GM18520 (cell line): ENCODE results near the gene ASPSCR1.

Experiments
- ATAC-seq: cut with Tn5 transposase; IDR thresholded peaks from one replicate; pipeline ENCODE4 v1.9.1; 2021; ENCODE audit not compliant: unreplicated experiment

The ASPSCR1 gene, protein sequence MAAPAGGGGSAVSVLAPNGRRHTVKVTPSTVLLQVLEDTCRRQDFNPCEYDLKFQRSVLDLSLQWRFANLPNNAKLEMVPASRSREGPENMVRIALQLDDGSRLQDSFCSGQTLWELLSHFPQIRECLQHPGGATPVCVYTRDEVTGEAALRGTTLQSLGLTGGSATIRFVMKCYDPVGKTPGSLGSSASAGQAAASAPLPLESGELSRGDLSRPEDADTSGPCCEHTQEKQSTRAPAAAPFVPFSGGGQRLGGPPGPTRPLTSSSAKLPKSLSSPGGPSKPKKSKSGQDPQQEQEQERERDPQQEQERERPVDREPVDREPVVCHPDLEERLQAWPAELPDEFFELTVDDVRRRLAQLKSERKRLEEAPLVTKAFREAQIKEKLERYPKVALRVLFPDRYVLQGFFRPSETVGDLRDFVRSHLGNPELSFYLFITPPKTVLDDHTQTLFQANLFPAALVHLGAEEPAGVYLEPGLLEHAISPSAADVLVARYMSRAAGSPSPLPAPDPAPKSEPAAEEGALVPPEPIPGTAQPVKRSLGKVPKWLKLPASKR

DNA sequence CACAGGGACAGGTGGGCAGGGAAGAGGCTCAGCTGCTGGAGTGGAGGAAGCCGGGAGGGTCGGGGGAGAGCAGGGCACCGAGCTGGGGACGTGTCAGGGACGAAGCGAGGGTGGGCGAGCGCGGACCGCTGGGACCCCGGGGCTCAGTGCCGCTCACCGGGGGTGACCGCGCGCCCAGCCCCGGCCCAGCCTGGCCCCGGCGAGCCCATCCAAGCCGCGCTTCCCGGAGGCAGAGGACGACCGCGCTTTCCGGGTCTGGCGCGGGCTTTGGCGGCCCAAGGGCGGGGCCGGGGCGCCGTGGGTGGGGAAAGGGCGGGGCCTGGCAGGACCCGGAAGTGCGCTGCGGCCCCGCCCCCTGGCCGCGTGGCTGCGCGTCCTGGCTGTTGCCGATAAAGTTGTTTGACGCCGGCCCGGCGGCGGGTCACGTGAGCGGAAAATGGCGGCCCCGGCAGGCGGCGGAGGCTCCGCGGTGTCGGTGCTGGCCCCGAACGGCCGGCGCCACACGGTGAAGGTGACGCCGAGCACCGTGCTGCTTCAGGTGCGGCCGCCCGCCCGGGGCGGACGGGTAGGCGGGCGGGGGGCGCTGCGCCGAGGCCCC, at the start of gene ASPSCR1:
ASPSCR1 (plus strand) TSS at position 419 of the 598 bp plus-strand sequence; CDS start at position 437, 18 bp downstream.
- ATAC-seq, result peak; percentile 73

DNA sequence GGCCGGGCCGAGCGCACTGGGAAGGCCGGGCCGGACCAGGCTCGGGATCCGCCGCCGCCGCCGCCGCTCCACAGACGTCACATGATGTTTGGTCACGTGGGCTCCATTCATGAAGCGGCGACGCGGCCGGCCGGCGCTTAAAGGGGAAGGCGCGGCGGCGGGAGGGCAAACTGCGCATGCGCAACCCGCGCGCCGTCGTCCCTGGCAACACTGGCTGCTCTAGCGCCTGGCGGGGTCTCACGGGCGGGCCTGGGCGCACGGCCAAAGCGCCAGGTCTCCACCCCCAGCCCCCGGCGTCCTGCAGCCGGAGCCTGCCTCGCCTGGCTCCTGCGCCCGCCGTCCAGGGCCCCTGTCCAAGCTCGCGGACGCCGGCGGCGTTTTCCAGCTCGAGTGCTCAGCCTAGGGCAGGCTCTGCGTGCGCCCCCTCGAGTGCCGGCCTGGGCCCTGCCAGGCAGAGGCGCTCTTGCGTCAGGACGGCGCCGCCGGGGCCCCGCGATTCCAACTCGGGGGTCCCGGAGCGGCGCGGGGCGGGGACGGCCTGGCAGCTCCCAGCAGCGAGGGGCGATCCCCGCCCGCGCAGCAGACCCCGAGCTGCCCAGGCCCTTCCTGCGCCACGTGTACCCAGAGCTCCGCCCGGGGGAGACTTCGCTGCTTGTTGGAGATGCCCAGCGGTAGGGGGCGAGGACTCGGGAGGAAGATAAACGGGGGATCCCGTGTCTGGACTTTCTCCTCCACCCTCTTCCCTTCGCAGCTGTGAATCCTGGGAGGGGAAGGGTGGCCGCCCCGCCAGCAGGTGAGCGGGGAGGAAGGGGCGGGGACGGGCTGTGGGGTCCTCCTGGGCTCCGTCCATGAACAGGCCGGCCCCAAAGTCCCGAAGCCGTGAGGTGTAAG, 49.5 kb upstream of the ASPSCR1 start, which contains the start of gene MAFG:
MAFG (minus strand) TSS at position 83 of the 891 bp plus-strand sequence. CDS start 4,550 bp downstream, outside the sequence.
- peak; percentile 67 for ATAC-seq

DNA sequence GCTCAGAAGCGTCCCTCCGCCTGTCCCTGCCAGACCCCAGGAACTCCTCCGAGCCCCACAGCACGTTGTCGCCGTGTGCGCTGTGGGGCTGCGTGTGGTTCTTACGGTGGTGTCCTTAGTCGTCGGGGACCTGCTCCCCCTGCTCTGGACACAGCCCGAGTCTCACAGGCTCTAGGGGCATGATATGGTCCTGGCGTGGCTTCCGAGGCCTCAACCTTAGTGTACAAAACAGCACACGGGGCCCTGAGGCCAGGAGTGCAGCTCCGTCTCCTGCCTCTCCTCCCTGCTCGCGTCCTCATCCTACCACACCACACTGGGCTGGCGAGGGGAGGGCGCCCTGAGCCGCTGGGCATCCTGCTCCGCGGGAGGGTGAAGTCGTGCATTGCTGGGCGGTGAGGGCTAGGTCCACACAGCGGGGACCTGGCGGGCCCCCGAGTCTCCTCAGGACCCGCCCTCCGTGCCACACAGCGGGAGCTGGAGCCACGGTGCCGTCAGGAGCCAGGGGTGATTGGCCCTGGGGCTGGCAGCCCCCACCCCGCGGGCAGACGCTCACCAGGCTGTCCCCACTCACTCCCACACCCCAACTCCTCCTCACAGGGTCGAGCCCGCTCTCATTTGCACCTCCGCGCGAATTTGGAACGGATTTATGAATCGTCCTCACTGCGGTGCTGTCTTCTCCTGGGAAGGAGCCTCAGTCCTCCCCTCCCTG, 48.7 kb upstream of the ASPSCR1 start:
- ATAC-seq, result no peak

DNA sequence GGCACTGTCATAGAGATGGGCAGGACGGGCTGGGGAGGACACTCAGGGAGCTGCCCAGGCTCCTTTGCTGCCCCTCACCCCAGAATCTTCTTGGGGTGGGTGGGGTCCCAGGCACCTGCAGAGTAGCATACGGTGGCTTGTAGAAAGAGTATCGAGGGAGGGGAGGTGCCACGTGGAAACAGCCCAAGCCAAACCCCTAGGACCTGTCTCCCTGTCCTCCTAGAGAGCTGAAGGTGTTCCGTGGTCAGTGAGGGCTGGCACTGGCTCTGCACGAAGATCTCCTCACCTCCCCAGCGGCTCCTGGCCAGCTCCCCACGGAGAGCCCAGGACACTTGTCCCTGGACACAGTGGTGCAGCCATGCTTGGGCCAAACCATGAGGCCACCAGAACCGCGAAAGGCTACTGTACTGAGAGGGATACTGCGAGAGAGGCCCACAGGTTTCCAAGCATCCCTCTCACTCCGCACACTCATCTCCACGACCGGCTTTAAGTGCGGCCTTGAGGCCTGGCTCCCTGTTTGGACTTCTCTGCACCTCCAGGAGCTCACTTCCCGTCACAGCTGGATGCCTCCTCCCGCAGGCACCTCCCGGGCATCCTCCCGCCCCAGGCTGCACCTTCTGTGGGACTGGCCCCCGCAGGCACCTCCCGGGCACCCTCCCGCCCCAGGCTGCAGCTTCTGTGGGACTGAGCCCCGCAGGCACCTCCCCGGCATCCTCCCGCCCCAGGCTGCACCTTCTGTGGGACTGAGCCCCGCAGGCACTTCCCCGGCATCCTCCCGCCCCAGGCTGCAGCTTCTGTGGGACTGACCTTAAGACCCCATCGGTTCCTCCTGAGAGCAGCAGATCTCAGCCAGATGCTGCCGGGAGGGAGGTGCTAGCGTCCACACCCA, 47.9 kb upstream of the ASPSCR1 start:
- ATAC-seq, result no peak

DNA sequence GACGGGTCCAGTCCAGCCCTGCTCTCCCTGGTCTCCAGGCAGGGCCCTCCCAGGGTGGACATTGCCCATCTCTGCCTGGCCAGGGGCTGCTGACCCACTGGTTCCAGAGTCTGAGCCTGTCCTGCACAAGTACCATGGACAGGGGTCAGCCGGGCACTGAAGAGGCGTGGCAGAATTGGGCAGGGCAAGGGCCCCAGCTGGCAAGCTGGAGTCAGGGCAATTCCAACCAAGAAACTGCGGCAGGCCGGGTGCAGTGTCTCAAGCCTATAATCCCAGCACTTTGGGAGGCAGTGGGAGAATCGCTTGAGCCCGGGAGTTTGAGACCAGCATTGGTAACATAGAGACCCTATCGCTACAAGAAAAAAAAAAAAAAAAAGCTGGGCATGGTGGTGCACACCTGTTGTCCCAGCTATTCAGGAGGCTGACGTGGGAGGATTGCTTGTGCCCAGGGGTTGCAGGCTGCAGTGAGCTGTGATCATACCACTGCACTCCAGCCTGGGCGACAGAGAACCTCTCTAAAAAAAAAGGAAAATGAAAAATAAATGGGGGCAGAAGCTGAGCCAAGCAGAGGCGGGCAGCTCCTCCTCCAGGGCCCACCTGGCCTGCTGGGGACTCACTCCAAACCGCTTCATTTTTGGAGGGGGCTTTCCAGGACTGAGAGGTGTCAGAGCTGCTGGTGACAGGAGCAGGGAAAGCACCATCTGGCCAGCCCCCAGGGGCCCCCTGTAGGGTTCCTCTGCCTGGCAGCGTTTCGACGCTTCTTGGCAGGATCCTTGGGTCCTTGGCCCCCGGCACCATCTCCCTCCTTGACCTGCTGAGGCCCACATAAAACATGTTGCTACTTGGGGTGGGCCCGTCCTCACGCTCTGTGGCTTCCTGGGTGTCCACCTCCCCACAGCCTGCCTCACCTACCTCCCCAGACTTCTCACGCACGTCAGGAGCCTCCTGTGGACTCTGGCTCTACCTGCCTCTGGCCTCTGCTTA, 47.0 kb upstream of the ASPSCR1 start:
- no peak for ATAC-seq

DNA sequence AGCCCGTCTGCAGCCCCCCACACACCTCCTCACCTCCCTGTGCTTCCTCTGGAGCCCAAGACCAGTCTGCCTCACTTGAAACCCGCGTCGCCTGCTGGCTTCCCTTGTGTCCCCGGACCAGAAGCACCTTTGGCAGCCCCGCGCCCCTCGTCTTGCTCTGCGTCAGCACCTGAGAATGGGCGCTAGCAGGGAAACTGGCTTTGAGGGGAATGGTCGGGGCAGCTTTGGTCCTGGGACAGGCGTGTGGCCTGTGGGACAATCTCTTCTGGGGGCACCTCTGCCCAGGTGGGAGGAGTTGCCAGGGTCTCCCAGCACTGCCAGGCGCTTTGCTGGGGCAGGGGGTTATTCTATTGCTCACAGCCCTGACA, 46.3 kb upstream of the ASPSCR1 start:
- no peak for ATAC-seq

DNA sequence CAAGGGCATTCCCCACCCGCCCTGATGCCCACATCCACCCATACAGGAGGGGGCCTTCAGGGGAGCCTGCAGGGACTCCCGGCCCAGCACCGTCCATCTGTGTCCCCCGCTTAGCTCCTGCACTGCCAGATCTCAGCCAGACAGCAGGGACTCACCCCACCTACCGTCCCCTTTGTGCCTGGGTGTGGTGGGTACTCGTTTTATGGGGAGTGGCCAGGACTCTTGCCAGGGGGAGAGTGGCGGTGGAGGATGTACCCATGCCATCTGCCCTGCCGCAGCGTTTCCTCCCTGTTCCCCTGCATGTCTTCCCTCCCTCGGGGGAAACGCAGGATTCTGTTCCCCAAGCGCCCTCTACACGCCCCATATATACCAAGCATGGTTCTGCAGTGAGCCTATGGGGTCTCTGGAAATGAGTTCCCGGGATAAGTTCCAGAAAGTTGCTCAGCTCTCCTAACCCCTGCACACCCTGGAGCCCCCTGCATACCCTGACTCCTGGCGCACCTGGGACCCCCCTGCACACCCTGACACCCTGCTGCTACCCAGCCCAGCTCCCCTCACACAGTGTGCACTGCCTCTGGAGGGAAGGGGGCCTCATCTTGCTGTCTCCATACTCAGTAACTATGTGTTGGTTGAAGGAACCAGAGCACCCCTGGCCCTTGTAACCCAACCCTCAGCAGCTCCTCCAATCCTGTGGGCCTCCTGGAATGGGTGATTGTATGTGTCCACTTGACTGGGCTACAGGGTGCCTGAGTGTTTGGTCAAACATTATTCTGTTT, 45.7 kb upstream of the ASPSCR1 start:
- ATAC-seq, result no peak

DNA sequence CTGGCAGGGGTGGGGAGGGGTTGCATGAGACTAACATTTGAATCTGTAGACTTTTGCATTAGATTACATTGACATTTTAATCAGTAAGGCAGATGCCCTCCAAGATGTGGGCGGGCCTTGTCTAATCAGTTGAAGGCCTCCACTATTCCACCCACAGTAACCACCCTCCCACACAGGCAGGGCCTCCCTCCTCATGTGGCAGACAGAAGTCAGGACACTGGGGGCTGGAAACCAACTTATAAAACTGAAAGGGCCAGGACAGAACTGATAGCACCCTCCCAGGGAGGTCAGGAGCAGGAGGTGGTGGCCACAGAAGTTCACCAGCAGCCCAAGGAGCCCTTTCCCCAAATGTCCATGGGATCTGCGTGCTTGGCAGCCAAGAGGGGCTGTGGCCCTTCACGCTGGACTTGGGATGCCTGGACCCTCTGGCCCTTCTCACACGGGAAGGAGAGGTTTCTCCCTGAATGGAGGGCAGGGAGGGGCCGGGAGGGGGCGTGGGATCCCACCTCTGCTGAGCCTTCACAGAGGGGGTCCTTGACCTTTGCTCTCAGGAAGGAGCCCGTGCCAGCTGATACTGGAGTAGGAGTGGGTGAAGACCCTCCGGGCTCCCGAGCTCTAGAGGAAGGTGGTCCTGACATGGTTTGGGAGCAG, 45.0 kb upstream of the ASPSCR1 start:
- ATAC-seq, result no peak

DNA sequence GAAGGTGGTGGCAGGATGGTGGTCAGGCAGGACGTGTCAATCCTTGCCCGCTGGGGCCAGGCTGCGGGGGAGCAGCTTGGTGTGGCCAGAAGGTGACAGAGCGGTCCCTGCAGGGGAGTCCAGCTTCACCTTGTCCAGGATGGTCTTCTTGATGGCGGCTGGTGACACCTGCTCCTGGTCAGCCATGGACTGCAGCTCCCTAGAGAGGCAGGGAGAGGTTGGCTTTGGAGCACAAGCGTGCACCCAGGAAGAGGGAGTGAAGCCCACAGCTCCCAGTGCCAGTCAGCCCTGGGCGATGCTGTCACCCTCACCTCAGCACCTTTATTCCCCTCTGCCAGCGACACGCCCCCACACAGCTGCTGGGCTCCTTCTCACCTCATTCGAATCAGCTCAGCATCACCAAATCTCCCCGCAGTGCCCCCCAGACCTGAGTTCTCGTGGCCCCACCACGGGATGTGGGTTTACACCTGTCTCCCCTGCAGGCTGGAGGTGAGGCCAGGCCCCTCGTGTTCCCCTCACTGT, 44.2 kb upstream of the ASPSCR1 start:
- ATAC-seq, result no peak

DNA sequence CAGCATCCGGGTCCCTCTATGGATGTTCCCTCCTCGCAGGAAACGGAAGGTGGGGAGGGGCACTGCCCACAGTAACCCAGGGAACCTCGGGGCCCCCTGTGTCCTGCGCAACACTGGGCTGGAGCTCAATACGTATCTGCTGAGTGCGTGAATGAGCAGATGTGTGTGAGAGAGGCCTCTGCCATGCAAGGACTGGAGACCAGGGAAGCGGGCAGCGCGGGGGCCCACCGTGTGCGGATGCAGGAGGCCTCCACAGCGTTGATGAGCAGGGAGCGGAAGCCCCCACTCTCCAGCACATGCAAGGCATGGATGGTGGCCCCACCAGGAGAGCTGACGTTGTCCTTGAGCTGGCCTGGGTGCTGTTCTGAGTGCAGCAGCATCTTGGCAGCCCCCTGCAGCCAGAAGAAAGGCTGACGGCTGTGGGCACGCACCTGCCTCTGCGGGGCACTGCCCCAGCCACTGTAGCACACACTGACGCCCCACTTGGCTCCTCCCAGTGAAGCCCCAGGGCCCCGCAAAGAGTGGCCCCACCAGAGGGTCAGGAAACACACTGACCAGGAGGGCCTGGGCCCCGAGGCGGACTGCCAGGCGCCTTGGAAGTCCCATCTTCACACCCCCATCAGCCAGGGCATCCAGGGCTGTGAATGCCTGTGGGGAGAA, 43.2 kb upstream of the ASPSCR1 start:
- ATAC-seq, result no peak

DNA sequence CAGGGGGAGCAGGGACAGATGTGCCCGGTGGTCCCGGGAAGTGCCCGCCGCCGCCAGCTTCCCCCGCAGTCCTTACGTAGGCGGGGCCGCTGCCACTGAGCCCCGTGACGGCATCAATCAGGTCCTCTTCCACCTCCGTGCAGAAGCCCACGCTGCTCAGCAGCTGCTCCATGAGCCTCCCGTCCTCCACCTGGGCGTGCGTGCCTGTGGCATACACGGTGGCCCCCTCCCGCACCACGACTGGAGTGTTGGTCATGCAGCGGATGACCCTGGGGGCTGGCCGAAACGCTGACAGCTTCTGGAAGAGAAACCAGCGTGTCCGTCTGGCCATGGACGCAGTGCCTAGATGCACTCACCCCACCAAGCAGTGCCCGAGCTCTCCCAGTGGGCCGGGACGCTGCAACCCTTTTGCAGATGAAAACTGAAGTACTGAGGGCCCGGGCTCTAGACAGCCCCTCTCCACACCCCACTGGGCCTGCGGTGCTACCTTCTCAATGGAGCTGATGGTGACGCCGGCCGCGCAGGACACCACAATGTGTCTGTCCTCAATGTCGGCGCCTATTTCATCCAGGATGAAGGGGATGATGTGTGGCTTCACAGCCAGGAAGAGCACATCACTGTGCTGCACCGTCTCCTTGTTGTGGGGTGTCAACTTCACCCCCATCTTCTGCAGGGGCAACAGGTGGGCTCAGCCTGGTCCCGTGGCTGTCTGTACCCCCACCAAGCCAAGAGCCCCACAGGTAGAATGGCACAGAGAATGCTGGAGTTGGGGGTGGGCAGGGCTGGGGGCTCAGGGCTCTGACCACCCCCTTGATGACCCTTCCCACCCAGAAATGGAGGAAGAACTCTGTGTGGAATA, 42.4 kb upstream of the ASPSCR1 start:
- ATAC-seq, result no peak

DNA sequence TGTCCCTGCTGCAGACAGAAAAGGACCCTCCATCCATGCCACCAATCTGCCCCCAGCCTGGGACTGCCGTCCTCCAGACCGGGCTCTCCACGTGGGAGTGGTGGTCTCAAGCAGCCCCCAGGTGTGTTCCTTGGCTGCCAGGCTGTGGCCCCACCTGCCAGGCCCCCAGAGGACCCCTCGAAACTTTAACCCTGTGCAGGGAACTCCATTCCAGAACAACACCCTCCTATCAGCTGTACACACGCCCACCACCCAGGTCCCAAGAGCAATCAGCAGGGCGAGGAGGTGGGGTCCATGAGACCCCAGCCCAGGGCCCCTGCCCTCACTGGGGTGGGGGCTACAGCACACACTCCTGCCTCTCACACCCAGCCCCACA, 41.7 kb upstream of the ASPSCR1 start:
- ATAC-seq, result no peak

DNA sequence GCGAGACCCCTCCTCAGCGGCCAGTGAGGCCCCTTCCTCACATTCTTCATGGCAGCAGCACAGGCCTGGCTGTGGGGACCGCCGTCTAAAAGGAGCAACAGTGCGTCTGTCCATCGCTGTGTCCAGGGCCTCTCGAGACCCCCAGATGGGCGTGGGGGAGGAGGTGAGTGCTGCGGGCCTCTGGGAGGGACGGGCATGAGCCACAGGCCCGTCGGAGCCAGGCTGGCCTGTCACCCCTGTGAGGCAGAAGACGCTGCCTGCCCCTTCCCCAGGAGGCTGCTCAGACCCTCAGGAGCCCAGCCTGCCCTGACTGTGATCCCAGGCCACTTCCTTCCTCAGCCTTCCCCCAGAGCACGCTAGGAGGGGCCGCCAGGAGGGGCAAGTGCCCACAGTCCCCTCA, 38.2 kb upstream of the ASPSCR1 start:
- ATAC-seq, result no peak

DNA sequence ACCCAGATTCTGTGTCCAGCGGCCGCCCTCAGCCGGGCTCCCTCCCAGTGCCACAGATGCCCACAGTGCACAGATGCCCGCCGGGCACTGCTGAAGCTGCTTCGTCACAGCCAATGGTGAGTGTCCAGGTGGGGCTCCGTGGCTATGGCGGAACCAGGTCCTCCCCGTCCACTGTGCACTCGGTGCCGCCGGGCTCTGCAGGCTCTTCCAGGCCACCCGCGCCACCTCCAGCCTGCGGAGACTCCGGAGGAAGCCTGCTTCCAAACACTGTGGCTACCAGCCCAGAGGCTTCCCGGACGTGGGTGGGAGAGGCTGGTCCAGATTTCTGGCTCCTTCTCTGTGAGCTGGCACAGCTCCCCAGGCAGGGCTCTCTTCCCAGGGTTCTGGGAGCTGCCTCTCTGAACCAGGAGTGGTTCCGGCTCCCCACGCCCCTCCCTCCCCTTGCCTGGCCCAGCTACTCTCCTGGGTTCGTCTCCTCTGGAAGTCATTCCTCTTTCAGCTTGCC, 37.5 kb upstream of the ASPSCR1 start:
- ATAC-seq, result no peak
